NCI-H82 treated with DMSO at 0.1 percent for 48 hours (cell line): Measurements from ENCODE around the gene CSRNP2.
"Not testable (repeated sequence)": the region's sequence is repeated elsewhere in the genome, so short reads cannot be mapped to it uniquely, and the experiment has no call there.

Experiments used
- DNase-seq: peaks from one replicate; lab custom pipeline; 2025; ENCODE audit not compliant: unreplicated experiment; lab: John Stamatoyannopoulos, UW

Gene CSRNP2

DNA sequence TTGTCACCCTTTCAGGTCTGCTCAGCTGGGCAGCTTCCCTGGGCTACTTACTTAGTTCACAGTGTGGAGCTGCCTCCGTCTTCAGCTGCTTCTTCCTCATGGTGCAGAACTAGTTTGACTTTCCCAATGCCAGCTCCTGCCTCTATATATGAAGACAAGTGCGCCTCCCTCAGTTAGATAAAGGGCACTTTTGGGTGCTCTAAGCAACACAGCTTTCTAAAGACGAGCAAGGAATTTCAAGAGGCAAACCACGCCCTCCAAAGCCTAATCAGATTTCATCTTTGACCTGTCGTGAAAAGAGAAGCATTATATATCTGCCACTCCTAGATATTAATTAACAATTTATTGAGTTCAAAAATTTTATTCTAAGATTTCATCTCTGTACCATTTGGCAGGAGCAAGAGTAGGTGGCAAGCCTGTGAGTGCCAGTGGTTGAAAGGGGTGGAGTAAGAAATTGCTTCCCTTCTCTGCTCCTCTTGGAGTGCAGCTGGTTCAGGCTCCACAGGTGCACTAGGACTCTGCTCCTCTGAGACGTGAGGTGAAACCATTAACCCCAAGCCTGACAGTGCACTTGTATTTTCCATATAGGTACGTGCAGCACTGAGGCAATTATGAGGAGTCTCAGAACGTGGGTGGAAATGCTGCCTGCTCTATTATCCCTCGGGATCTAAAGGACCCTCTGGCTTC is 55.1 kb downstream of the CSRNP2 start:
- peak; percentile 77 for DNase-seq

DNA sequence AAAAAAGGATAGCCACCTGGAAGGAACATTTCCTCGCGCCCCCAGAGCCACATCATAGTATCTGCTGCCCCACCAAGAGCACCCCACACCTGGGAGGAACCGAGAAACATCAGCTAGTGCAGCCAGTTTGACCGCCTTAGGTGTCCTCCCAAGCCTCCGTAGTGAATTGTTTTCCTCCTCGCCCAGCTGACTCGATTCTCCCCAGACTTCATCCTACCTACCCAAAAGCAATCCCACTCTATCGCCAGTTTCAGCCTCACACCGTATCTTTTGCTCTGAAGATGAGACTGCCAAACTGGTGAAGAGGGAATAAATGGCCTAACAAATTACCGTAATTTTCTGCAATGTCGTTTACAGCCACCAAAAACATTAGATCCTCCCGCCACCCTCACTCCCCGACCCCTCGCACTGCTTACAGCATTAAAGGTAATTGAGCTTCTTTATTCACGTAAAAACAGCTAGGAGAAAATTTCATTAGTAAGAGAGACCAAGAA is 56.0 kb downstream of the CSRNP2 start:
- DNase-seq, result no peak

DNA sequence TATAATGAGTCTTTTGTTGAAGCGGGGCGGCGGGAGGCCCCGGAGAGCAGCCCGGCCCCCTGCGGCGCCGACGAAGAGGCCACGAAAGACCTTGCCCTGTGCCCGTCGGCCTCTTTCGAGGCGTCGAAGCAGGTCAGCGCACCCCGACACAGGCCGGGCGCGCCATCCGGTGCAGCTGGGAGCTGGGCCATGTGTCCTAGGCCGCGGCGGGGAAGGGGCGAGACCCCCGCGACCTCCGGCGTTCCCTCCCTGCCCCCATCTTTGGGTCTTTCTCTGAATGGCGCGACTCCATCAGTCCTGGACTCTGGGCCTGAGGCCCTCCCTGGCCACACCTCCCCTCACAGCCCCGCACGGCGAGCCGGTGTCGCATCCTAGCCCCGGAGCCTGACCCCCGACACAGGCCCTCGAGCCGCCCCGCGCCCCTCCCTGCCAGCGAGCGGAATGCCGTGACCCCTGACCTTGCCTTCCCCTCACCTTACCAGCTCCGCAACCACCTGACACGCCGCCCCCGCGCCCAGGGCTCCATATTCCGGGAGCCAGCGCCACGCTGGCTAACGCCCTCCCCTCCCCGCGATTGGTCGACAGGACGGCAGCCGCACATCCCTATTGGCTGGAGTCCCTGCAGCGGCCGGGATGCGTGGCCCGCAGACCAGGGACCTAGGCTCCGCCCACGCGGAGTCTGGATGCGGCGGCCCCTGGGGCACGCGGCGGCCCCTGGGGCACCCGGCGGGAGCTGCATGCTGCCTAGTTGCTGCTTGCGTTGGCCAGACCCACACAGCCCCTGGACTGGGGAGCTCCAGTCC is 57.4 kb downstream of the CSRNP2 start, which contains the start of gene SLC11A2:
SLC11A2 (minus strand) TSS at position 549 of the 803 bp plus-strand sequence. CDS start 15,656 bp downstream, outside the sequence.
- peak; percentile 78 for DNase-seq

- no peak for DNase-seq
Observed at GRCh38 chr12:51025338-51025835, 58.0 kb downstream of the CSRNP2 start.

DNA sequence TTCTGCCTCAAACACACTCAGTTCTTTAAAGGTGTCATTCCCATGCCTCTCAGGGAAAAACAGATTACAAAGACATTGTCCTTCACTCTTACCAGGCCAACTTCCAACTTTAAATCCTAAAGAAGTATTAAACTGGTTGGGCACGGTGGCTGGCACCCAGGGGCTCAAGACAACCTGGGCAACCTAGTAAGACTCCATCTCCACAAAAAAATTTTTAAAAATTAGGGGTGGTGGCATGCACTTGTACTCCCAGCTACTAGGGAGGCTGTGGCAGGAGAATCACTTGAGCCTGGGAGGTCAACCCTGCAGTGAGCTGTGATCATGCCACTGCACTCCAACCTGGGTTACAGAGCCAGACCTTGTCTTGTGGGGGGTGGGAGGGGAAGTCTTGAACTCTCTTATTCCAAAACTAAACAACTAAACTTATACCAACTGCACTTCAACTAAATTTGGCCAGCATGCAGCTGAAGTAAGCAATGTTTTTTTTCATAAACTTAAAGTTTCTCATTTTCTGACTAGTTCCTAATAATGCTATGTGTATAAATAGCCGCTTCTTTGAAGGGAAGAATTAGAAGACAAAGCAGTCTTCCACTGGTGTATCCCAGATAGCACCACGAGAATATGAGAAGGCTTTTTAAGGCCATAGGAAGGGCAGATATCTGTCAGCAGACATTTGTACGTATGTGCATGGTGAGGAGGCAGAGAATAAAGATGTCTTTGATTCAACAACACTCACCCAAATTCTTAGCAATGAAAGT is 59.6 kb downstream of the CSRNP2 start:
- no peak for DNase-seq

DNA sequence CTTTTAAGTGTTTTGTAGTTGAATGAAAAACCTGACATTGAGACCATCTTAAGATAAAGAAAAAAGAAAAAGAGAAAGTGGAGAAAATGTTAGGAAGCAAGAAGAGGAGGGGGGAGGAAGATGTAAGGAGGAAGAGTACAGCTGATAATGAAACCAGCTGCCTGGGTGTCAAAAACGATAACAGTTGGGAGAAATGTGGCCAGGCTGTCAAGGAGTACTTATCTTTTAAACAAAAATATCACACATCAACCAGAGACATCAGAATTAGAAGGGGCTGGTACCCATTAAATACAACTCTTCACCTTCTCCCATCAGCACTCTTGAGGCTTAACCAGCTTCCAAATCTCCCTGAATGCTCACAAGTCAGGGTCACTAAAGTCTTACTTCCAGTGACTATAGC is 61.7 kb downstream of the CSRNP2 start:
- DNase-seq, result no peak

GRCh38 chr12:51020448-51021182 is 62.8 kb downstream of the CSRNP2 start:
- DNase-seq, result no peak

- no peak for DNase-seq
Observed at GRCh38 chr12:51019927-51020326, 63.5 kb downstream of the CSRNP2 start.

DNA sequence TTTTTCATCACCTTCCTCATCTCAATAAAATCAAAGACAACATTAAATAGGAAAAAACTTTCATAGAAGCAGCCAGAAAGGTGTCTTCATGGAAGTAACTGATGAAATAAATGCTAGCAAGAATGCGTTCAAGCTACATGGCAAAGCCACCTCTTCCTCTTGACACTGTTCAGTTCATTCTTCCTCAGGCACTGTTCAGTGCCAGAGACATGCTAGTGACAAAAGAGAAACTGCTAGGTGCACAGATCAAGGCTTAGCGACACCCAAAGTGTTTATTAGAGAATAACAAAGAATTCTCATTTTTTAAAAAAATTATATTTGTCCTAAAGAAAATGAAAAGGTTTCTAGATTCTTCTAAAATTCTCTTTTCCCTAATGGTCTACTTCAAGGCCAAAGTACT is 64.4 kb downstream of the CSRNP2 start:
- no peak for DNase-seq

DNA sequence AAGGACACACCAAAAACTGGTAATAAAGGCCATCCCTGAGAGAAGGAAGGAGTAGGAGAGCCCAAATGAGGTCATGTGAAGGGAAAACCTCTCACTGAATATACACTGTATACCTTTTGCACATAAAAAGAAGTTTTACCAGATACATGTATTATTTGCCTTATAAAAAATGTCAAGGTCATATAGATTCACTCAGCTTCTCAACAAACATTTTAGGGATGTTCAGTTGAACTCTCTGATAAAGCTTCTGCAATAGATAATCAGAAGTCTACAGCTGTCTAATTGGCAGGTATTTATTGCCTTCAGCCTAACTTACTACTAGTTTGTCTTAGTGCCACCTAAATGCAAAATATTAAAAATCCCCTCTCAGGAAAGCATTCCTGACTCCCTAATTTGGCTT is 65.9 kb downstream of the CSRNP2 start:
- DNase-seq, result no peak

- not testable (repeated sequence) for DNase-seq
Observed at GRCh38 chr12:51014467-51014866, 68.9 kb downstream of the CSRNP2 start.

- no peak for DNase-seq
Observed at GRCh38 chr12:51013441-51013840, 70.0 kb downstream of the CSRNP2 start.

- DNase-seq, result peak; percentile 90
Observed at GRCh38 chr12:51012570-51013236, 70.7 kb downstream of the CSRNP2 start.

DNA sequence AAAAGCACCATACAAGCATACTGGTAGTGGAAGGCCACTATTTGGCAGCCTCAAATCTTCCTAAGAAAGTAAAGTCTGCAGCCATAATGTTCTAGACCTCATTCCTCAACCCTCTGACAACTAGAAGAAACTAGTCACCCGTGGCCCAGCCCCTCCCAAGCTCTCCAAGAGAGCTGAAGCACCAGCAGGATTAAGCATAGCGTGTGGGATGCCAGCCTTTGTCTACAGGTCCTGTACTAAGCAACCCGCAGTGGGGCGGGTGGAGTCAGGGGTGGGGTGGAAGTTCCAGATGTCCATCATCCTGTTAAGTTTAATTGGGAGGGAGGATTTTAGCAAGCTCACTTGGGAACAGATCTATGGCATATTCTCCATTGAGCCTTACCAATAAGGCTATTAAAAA is 71.4 kb downstream of the CSRNP2 start:
- peak; percentile 97 for DNase-seq
